Psoas muscle (tissue), 8 donors: ENCODE data around the gene KMT2B. TPM values are rescaled to one million over a fixed set of nuclear protein-coding genes. Genes with fewer than 3 reads are reported as not detected.

Experiments used
- ATAC-seq, 4 donors: fragments of 200-7000 bp; cut with Tn5 transposase; one replicate each; pipeline ENCODE4 v1.9.1; 2020; ENCODE audit warnings: moderate library complexity in 3 of 4, mild to moderate bottlenecking in 2 of 4
- DNase-seq, 2 donors: peaks; one replicate each; pipeline ENCODE4 v3.0.0-alpha.2; 2020
- H3K27ac ChIP-seq: fragments of 200-600 bp; one replicate; pipeline ENCODE4 v1.8.0; 2022
- H3K27me3 ChIP-seq, 3 donors: fragments of 200-600 bp in 1 of 3; one replicate each; pipeline versions ENCODE4 v1.6.1 to v1.8.0; 2013 to 2022; ENCODE audit warnings: low read length in 2 of 3, mild to moderate bottlenecking in 2 of 3, moderate library complexity in 1 of 3; ENCODE audit not compliant: insufficient read depth in 3 of 3
- H3K36me3 ChIP-seq, 2 donors: fragments of 200-600 bp in 1 of 2; one replicate each; pipeline versions ENCODE4 v1.6.1 to v1.8.0; 2013 to 2022; ENCODE audit warnings: low read depth in 1 of 2, mild to moderate bottlenecking in 1 of 2, moderate library complexity in 1 of 2; ENCODE audit not compliant: insufficient read depth in 1 of 2
- H3K4me1 ChIP-seq: fragments of 200-600 bp; one replicate; pipeline ENCODE4 v1.8.0; 2022
- H3K4me3 ChIP-seq: fragments of 200-600 bp; one replicate; pipeline ENCODE4 v1.8.0; 2022; ENCODE audit warnings: mild to moderate bottlenecking
- H3K9me3 ChIP-seq: fragments of 200-600 bp; one replicate; pipeline ENCODE4 v1.8.0; 2022
- WGBS, 3 donors: extraction: QIAGEN DNeasy Blood & Tissue Kit; methylation state at CpG; one replicate each; pipeline versions ENCODE4 v1.1.6 to v1.1.7; 2013; 5-methylcytosine and 5-hydroxymethylcytosine counted together
- intact Hi-C, 2 donors: fragments of 100-400 bp; cut with DNase I; formaldehyde crosslinking; loops; one replicate each; pipeline versions ENCODE4 v1.11.0 to v1.14.2; 2022
- polyA plus RNA-seq, 3 donors: library from polyadenylated mRNA; stranded (reverse); fragments of 200-250 nt; gene quantifications; one replicate each; pipeline ENCODE4 v1.2.3, GENCODE V29; 2013
- total RNA-seq, 4 donors: library from RNA; stranded (reverse); fragmentation: NEBNext Ultra II Directional in 2 of 4; extraction: Animal tissue kit (Norgen Biotek cat#: 25700) in 2 of 4; gene quantifications; one replicate each; pipeline versions ENCODE4 v1.2.1 to v1.2.4, GENCODE V29; 2021 to 2023
- TF ChIP-seq, protein P1 (sequence below): fragments of 200-600 bp; IDR thresholded peaks from one replicate; pipeline ENCODE4 v1.8.0; 2022; ENCODE audit warnings: antibody characterized with exemption
- donor health status: healthy with polysubstance abuse.
- donor health status: DM: no; HTN: no; CAD: no; lungs with moderate emphysema.
- donor health status: Bipolar disorder and iron deficiency.
- donor health status: healthy.
- donor health status: DM: yes; HTN: yes; CAD: no.
- donor health status: DM: no; HTN: no; CAD: no.
- donor health status: DM: no; HTN: no; CAD: no.
- donor health status: DM: yes; HTN: yes; CAD: no.

KMT2B gene
- total and polyA plus RNA-seq, 7 donors, result 13.4 to 29.0 (median 20.0) TPM

DNA sequence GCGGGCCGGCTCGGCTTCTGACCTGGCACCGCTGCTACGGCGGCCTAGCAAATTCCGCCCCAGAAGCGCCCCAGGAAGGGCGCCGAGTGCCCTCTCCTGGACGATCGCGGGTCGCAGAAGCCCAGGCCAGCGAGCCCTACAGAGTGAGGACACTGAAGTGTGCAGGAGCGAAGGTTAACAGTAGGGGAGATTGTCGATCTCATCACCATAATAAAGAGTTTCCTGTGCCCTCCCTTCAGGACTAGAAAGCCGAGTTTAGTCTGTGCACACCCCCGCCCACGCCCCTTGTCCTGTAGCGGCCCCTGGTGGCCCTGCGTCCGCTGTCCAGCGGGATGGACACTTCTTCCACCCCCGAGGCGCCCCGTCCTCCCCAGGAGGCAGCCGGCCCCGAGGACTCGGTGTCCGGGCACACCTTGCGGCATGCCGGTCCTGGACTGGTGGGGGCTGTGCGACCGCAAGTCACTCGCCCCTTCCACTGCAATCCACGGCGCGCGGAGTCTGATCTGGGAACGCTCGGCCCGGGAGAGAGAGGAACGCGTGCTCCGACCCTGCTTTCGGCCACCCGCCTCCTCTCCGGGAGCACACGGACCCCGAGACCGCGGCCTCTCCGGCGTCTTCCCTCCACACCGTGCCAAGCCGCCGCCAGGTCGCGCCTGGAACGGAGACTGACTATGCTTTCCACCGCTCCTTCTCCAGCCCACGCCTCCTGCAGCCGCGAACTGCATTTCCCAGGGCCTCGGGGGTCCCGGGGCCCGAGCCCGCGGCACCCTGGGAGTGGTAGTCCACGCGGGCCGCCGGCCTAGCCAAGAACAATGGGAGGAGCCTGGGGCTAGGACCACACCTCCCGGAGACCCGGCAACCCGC lies 770 bp upstream of the KMT2B start:
- H3K4me3 ChIP-seq, result peak overlapping the region; percentile 90
- intact Hi-C loops, result loop anchor here (1.0 to 5.0 kb wide), 5 partner anchors 22 to 170 kb away; partner anchors contain the start of genes COX6B1 (in 1 of the 2) and TMEM147 (in 1 of the 2)

DNA sequence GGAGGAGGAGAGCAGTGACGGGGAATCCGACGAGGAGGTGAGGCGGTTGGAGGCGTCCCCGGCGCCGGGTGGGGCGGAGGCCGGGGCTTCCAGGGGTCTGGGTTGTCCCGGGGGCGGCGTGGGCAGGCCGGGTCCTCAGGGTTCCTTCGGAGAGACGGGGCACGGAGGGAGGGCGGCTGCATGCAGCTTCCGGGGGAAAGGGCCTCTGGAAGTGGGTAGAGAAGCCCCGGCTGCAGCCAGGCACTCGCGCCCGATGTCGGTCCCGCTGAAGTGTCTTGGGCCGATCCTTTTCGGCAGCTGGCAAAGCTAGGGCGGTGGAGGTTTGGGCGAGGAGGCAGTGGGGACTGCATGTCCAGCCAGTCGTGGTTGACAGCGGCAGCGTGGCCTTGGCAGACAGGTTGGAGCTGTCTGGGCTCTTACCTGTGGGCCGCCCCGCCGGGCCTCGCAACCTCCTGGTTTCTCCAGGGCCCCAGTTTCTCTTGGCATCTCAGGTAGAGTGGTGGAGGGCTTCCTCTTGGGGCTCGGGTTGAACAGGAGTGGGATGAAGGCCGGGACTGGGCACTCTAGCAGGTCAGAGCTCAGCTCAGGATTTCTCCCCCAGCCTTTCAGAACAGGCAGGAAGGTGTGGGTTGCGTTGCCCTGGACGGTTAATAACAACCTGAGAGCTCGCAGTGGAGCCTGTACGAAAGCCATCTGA lies 690 bp downstream of the KMT2B start:
- peak; percentile 40 to 70 for DNase-seq

More for the DNA sequence above, 770 bp upstream of the KMT2B start:
- WGBS, 3 donors, result 0% methylated on average over 54 to 77 of the region's 77 CpGs
- TF ChIP-seq, protein P1, sequence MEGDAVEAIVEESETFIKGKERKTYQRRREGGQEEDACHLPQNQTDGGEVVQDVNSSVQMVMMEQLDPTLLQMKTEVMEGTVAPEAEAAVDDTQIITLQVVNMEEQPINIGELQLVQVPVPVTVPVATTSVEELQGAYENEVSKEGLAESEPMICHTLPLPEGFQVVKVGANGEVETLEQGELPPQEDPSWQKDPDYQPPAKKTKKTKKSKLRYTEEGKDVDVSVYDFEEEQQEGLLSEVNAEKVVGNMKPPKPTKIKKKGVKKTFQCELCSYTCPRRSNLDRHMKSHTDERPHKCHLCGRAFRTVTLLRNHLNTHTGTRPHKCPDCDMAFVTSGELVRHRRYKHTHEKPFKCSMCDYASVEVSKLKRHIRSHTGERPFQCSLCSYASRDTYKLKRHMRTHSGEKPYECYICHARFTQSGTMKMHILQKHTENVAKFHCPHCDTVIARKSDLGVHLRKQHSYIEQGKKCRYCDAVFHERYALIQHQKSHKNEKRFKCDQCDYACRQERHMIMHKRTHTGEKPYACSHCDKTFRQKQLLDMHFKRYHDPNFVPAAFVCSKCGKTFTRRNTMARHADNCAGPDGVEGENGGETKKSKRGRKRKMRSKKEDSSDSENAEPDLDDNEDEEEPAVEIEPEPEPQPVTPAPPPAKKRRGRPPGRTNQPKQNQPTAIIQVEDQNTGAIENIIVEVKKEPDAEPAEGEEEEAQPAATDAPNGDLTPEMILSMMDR, result peak; percentile 90
- peaks cover 0 to 22% of the 10 kb centered on the region in 2 donors for H3K36me3 ChIP-seq
- ATAC-seq (peak; percentile 91 to 93 (median 92)), DNase-seq (peak; percentile 90 to 93)
- peaks cover 23% of the 10 kb centered on the region for H3K4me1 ChIP-seq
- peak overlapping the region; percentile 94 for H3K27ac ChIP-seq
- no peaks in the 10 kb centered on the region for H3K27me3 ChIP-seq
- H3K9me3 ChIP-seq, result no peaks in the 10 kb centered on the region

DNA sequence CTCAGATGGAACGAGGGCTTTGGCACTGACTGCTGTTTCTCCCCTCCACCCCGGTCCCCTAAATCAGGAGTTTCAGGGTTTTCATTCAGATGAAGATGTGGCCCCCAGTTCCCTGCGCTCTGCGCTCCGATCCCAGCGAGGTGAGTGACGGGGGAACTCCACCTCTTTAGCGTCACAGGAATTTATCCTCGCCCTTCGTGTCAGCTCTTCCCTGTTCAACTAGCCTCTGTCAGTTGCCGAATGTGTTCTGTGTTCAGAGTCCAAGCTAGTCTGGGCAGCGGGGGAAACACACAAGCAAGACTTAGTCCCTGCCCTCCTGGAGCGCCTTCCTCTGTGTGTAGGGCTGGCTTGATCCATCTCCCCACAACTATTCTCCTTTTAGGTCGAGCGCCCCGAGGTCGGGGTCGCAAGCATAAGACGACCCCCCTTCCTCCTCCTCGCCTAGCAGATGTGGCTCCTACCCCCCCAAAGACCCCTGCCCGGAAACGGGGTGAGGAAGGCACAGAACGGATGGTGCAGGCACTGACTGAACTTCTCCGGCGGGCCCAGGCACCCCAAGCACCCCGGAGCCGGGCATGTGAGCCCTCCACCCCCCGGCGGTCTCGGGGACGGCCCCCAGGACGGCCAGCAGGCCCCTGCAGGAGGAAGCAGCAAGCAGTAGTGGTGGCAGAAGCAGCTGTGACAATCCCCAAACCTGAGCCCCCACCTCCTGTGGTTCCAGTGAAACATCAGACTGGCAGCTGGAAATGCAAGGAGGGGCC lies 1.8 kb downstream of the KMT2B start:
- 85 to 88% (median 85%) methylated on average over 32 of the region's 32 CpGs for WGBS, 3 donors
- H3K36me3 ChIP-seq, result peaks cover 3 to 47% of the 10 kb centered on the region in 2 donors
- DNase-seq, result no peak
- peak overlapping the region; percentile 95 for H3K4me3 ChIP-seq
- H3K4me1 ChIP-seq, result peaks cover 23% of the 10 kb centered on the region
- no peaks in the 10 kb centered on the region for H3K27me3 ChIP-seq
- H3K27ac ChIP-seq, result peak overlapping the region; percentile 89
- TF ChIP-seq, protein P1, result no peak
- intact Hi-C loops, result loop anchor here (5.0 kb wide), 2 partner anchors 72 to 172 kb away; partner anchors contain the start of genes COX6B1 (in 1 of the 2) and TMEM147 (in 1 of the 2)
- H3K9me3 ChIP-seq, result no peaks in the 10 kb centered on the region
- ATAC-seq, result no peak

More for the DNA sequence above, 690 bp downstream of the KMT2B start:
- no peaks in the 10 kb centered on the region for H3K9me3 ChIP-seq
- WGBS, 3 donors, result 1% methylated on average over 37 to 42 of the region's 42 CpGs
- intact Hi-C loops, result loop anchor here (1.0 to 5.0 kb wide), 3 partner anchors 71 to 213 kb away; partner anchors contain the start of genes COX6B1 (in 1 of the 2) and TMEM147 (in 1 of the 2)
- peaks cover 0 to 36% of the 10 kb centered on the region in 2 donors for H3K36me3 ChIP-seq
- H3K4me1 ChIP-seq, result peaks cover 23% of the 10 kb centered on the region
- peak overlapping the region; percentile 95 for H3K4me3 ChIP-seq
- ATAC-seq, result no peak
- H3K27ac ChIP-seq, result peak overlapping the region; percentile 89
- TF ChIP-seq, protein P1, result no peak
- H3K27me3 ChIP-seq, result no peaks in the 10 kb centered on the region

DNA sequence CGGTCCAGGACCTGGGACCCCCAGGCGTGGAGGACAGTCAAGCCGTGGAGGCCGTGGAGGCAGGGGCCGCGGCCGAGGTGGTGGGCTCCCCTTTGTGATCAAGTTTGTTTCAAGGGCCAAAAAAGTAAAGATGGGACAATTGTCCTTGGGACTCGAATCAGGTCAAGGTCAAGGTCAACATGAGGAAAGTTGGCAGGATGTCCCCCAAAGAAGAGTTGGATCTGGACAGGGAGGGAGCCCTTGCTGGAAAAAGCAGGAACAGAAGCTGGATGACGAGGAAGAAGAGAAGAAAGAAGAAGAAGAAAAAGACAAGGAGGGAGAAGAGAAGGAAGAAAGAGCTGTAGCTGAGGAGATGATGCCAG lies 2.3 kb downstream of the KMT2B start:
- ATAC-seq (no peak), DNase-seq (no peak)
- Histone ChIP-seq H3K36me3 (peaks cover 3 to 53% of the 10 kb centered on the region in 2 donors), H3K27ac (no peak overlapping the region), H3K9me3 (no peaks in the 10 kb centered on the region), H3K4me1 (peaks cover 23% of the 10 kb centered on the region), H3K27me3 (no peaks in the 10 kb centered on the region), H3K4me3 (no peak overlapping the region)
- intact Hi-C loops, result no loop called here
- TF ChIP-seq, protein P1, result no peak
- 90 to 91% (median 90%) methylated on average over 9 of the region's 9 CpGs for WGBS, 3 donors
